ENCODE measurements around the gene C9orf43. TPM values are rescaled to one million over a fixed set of nuclear protein-coding genes. Genes with fewer than 3 reads are reported as not detected.

The C9orf43 gene
- total and polyA plus RNA-seq, 9 of the 15 experiments (the other 6 are each of a cell fraction or from before 2014, with no cell fraction given) = 0.21 to 0.58 (median 0.33) TPM

DNA sequence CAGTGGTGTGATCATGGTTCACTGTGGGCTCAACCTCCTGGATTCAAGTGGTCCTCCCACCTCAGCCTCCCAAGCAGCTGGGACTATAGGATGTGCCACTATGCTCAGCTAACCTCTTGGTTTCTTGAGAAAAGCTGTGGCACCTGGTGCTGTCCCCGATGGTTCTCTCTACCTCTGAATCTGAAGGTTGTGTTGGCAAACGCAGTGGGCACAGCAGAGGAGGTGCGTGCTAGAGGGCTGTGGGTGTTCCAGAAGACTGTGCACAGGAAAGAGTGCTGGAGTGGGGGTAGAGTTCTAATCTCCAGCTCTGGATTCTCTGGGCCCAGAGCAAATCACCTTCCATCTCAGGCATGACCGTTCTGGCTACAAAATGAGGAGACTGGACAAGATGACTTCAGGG lies 65.4 kb downstream of the C9orf43 start:
- TF ChIP-seq ASH1L (IDR thresholded peaks at IDR 0.05; ENCODE audit: borderline replicate concordance, low read depth, partially characterized antibody) = no peak
- Histone ChIP-seq H2AFZ (ENCODE audit: low read depth, low read length) (no peak overlapping the region), H3K79me2 (ENCODE audit: control insufficient read depth, insufficient read depth, low read length) (no peaks in the 10 kb centered on the region), H3K27me3 (ENCODE audit: control insufficient read depth in 2 of 2, insufficient read depth in 2 of 2, low read length in 2 of 2) (peaks cover 36 to 58% of the 10 kb centered on the region in 2 experiments), H3K9me1 (ENCODE audit: control insufficient read depth, insufficient read depth, low read length) (no peaks in the 10 kb centered on the region), H3K36me3 (ENCODE audit: control insufficient read depth, insufficient read depth, low read length) (no peaks in the 10 kb centered on the region), H3K27ac (ENCODE audit: extremely low read depth, low read depth, low read length) (no peak overlapping the region), H3K9ac (ENCODE audit: insufficient read depth in 1 of 2, low read depth in 2 of 2, low read length in 2 of 2) (no peak overlapping the region), H3K4me3 (no peak overlapping the region), H3K4me2 (ENCODE audit: insufficient read depth, low read length) (no peak overlapping the region), H3K4me1 (replicated peaks in 1 of 2; ENCODE audit: control insufficient read depth in 2 of 2, insufficient read depth in 2 of 2, low read length in 2 of 2) (no peaks in the 10 kb centered on the region), H3K9me3 (replicated peaks; ENCODE audit: control insufficient read depth, insufficient read depth, low read depth, low read length) (no peaks in the 10 kb centered on the region), H4K20me1 (replicated peaks; ENCODE audit: control insufficient read depth, insufficient read depth, low read length) (no peaks in the 10 kb centered on the region)
- no peak for FAIRE-seq
- POLR2A ChIA-PET = no interaction called here
- DNase-seq (ENCODE audit: extremely low read depth in 1 of 4, low spot score in 3 of 4) = no peak
- WGBS (ENCODE audit: insufficient coverage, low coverage, missing lambda C conversion rate) = 6% methylated on average over 4 of the region's 4 CpGs
- CTCF ChIA-PET (ENCODE audit: low intra/inter-chr PET ratio) = no interaction called here
- BruUV-seq (replicated peaks) = no TSS peak
- ATAC-seq = no peak
- in situ Hi-C loops (cut with MboI) = no loop called here
- intact Hi-C loops (cut with micrococcal nuclease) = no loop called here

DNA sequence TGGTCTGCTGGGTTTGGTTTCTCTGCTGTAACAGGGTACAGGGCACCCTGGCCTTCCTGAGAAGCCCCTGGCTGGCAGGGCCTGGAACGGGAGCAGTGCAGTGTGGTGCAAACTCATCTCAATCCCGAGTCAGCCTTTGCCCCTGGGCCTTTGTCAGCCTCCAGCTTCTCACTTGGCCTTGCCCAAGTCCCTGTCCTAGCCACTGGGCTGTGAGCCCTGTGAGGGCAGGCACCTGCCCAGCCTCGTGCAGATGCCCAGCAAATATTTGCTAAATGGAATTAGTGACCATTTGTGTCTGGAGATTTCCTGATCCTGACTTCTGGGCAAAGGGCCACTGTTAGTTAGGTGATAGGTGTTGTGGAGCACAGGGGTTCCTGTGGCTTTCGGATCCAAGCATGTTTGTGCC lies 66.0 kb downstream of the C9orf43 start:
- Histone ChIP-seq H3K9ac (ENCODE audit: insufficient read depth in 1 of 2, low read depth in 2 of 2, low read length in 2 of 2) (no peak overlapping the region), H4K20me1 (replicated peaks; ENCODE audit: control insufficient read depth, insufficient read depth, low read length) (no peaks in the 10 kb centered on the region), H2AFZ (ENCODE audit: low read depth, low read length) (no peak overlapping the region), H3K27ac (ENCODE audit: extremely low read depth, low read depth, low read length) (no peak overlapping the region), H3K4me2 (ENCODE audit: insufficient read depth, low read length) (no peak overlapping the region), H3K27me3 (ENCODE audit: control insufficient read depth in 2 of 2, insufficient read depth in 2 of 2, low read length in 2 of 2) (peaks cover 36 to 62% of the 10 kb centered on the region in 2 experiments), H3K9me1 (ENCODE audit: control insufficient read depth, insufficient read depth, low read length) (no peaks in the 10 kb centered on the region), H3K4me3 (no peak overlapping the region), H3K79me2 (ENCODE audit: control insufficient read depth, insufficient read depth, low read length) (no peaks in the 10 kb centered on the region), H3K9me3 (replicated peaks; ENCODE audit: control insufficient read depth, insufficient read depth, low read depth, low read length) (no peaks in the 10 kb centered on the region), H3K36me3 (ENCODE audit: control insufficient read depth, insufficient read depth, low read length) (no peaks in the 10 kb centered on the region), H3K4me1 (replicated peaks in 1 of 2; ENCODE audit: control insufficient read depth in 2 of 2, insufficient read depth in 2 of 2, low read length in 2 of 2) (no peaks in the 10 kb centered on the region)
- ChIA-PET POLR2A (no interaction called here), CTCF (ENCODE audit: low intra/inter-chr PET ratio) (no interaction called here)
- in situ Hi-C loops (cut with MboI) = no loop called here
- FAIRE-seq = no peak
- no peak for DNase-seq (ENCODE audit: extremely low read depth in 1 of 4, low spot score in 3 of 4)
- no peak for ATAC-seq
- 6% methylated on average over 4 of the region's 4 CpGs for WGBS (ENCODE audit: insufficient coverage, low coverage, missing lambda C conversion rate)
- intact Hi-C loops (cut with micrococcal nuclease) = no loop called here
- BruUV-seq (replicated peaks) = no TSS peak
- TF ChIP-seq, protein P1, sequence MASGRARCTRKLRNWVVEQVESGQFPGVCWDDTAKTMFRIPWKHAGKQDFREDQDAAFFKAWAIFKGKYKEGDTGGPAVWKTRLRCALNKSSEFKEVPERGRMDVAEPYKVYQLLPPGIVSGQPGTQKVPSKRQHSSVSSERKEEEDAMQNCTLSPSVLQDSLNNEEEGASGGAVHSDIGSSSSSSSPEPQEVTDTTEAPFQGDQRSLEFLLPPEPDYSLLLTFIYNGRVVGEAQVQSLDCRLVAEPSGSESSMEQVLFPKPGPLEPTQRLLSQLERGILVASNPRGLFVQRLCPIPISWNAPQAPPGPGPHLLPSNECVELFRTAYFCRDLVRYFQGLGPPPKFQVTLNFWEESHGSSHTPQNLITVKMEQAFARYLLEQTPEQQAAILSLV (tag; IDR thresholded peaks at IDR 0.05) = no peak
- TF ChIP-seq, protein P2, sequence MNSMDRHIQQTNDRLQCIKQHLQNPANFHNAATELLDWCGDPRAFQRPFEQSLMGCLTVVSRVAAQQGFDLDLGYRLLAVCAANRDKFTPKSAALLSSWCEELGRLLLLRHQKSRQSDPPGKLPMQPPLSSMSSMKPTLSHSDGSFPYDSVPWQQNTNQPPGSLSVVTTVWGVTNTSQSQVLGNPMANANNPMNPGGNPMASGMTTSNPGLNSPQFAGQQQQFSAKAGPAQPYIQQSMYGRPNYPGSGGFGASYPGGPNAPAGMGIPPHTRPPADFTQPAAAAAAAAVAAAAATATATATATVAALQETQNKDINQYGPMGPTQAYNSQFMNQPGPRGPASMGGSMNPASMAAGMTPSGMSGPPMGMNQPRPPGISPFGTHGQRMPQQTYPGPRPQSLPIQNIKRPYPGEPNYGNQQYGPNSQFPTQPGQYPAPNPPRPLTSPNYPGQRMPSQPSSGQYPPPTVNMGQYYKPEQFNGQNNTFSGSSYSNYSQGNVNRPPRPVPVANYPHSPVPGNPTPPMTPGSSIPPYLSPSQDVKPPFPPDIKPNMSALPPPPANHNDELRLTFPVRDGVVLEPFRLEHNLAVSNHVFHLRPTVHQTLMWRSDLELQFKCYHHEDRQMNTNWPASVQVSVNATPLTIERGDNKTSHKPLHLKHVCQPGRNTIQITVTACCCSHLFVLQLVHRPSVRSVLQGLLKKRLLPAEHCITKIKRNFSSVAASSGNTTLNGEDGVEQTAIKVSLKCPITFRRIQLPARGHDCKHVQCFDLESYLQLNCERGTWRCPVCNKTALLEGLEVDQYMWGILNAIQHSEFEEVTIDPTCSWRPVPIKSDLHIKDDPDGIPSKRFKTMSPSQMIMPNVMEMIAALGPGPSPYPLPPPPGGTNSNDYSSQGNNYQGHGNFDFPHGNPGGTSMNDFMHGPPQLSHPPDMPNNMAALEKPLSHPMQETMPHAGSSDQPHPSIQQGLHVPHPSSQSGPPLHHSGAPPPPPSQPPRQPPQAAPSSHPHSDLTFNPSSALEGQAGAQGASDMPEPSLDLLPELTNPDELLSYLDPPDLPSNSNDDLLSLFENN (IDR thresholded peaks at IDR 0.05; ENCODE audit: low read depth in 2 of 2, low read length in 2 of 2) = no peak
- no peak for TF ChIP-seq ZC3H8 (IDR thresholded peaks at IDR 0.05)
- TF ChIP-seq, protein P3, sequence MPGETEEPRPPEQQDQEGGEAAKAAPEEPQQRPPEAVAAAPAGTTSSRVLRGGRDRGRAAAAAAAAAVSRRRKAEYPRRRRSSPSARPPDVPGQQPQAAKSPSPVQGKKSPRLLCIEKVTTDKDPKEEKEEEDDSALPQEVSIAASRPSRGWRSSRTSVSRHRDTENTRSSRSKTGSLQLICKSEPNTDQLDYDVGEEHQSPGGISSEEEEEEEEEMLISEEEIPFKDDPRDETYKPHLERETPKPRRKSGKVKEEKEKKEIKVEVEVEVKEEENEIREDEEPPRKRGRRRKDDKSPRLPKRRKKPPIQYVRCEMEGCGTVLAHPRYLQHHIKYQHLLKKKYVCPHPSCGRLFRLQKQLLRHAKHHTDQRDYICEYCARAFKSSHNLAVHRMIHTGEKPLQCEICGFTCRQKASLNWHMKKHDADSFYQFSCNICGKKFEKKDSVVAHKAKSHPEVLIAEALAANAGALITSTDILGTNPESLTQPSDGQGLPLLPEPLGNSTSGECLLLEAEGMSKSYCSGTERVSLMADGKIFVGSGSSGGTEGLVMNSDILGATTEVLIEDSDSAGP (CRISPR knock-in tag; IDR thresholded peaks at IDR 0.05) = no peak
- TF ChIP-seq BCOR (IDR thresholded peaks at IDR 0.05) = no peak
- no peak for TF ChIP-seq ZNF324 (CRISPR knock-in tag; IDR thresholded peaks at IDR 0.05)
